ENCODE measurements around the gene NDC80. TPM values are rescaled to one million over a fixed set of nuclear protein-coding genes. Genes with fewer than 3 reads are reported as not detected.

The NDC80 gene
- total RNA-seq, 3 donors from 2014 or later (not counting 1 experiment from before 2014, with no cell fraction given), result 3.4 to 6.5 (median 5.5) TPM

DNA sequence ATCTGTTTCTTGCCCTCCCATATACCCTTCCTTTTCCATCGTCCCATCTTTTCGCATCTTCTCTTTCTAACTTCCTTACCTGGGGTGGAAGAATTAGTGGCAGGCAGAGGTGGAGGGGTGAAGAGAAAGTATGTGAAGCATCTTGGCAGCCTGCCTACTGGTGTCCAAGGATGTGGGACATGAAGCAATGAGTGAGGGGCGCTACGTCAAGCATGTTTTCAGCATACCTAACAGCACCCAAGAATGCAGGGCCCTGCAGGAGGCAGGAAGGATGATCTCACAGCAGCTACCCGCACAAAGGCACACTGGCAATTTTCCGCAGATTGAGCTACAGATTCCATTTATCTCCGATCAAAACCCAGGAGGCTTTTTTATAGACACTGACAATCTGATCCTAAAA lies 42.2 kb upstream of the NDC80 start:
- no peak for DNase-seq
- no peaks in the 10 kb centered on the region for H3K27me3 ChIP-seq (ENCODE audit: control insufficient read depth, insufficient read depth, low read length)
- no peak for ATAC-seq
- H3K4me3 ChIP-seq (ENCODE audit: low read length), result no peak overlapping the region
- intact Hi-C loops (cut with micrococcal nuclease), result no loop called here
- Mint-ChIP-seq H3K9me3 (no peaks in the 10 kb centered on the region), H3K27me3 (ENCODE audit: low read depth in 2 of 2) (no peaks in the 10 kb centered on the region), H3K36me3 (no peaks in the 10 kb centered on the region), H3K4me3 (no peak overlapping the region), H3K4me1 (no peaks in the 10 kb centered on the region), H3K27ac (no peak overlapping the region)
- no peaks in the 10 kb centered on the region for H3K9me3 ChIP-seq (ENCODE audit: control insufficient read depth, insufficient read depth, low read length)
- H3K27ac ChIP-seq (ENCODE audit: low read length), result no peak overlapping the region
- 93% methylated on average over 5 of the region's 7 CpGs for whole genome bisulfite sequencing (ENCODE audit: insufficient coverage)
- H3K4me1 ChIP-seq (ENCODE audit: control insufficient read depth, insufficient read depth, low read length), result no peaks in the 10 kb centered on the region
- TF ChIP-seq, protein P1, sequence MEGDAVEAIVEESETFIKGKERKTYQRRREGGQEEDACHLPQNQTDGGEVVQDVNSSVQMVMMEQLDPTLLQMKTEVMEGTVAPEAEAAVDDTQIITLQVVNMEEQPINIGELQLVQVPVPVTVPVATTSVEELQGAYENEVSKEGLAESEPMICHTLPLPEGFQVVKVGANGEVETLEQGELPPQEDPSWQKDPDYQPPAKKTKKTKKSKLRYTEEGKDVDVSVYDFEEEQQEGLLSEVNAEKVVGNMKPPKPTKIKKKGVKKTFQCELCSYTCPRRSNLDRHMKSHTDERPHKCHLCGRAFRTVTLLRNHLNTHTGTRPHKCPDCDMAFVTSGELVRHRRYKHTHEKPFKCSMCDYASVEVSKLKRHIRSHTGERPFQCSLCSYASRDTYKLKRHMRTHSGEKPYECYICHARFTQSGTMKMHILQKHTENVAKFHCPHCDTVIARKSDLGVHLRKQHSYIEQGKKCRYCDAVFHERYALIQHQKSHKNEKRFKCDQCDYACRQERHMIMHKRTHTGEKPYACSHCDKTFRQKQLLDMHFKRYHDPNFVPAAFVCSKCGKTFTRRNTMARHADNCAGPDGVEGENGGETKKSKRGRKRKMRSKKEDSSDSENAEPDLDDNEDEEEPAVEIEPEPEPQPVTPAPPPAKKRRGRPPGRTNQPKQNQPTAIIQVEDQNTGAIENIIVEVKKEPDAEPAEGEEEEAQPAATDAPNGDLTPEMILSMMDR (IDR thresholded peaks at IDR 0.05), result no peak
- H3K36me3 ChIP-seq (ENCODE audit: control insufficient read depth, insufficient read depth, low read length), result no peaks in the 10 kb centered on the region

DNA sequence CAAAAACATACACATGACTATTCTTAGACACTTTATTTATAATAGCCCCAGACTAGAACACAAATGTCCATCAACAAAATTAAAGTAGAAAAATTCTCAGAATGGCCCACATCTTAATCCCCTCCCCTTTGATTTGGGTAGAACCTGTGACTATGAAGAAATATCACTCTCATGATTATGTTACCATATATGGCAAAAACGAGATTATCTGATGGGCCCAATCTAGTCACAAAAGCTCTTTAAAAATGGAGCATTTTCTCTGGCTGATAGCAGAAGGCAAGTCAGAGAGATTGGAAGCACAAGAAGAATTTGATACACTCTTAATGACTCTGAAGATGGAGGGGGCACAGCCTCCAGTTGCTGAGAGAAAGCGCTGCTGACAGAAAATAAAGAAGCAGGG lies 39.6 kb upstream of the NDC80 start:
- Histone ChIP-seq H3K27me3 (ENCODE audit: control insufficient read depth, insufficient read depth, low read length) (no peaks in the 10 kb centered on the region), H3K9me3 (ENCODE audit: control insufficient read depth, insufficient read depth, low read length) (no peaks in the 10 kb centered on the region), H3K4me1 (ENCODE audit: control insufficient read depth, insufficient read depth, low read length) (no peaks in the 10 kb centered on the region), H3K4me3 (ENCODE audit: low read length) (no peak overlapping the region), H3K36me3 (ENCODE audit: control insufficient read depth, insufficient read depth, low read length) (no peaks in the 10 kb centered on the region), H3K27ac (ENCODE audit: low read length) (no peak overlapping the region)
- Mint-ChIP-seq H3K27ac (no peak overlapping the region), H3K27me3 (ENCODE audit: low read depth in 2 of 2) (no peaks in the 10 kb centered on the region), H3K4me3 (no peak overlapping the region), H3K36me3 (no peaks in the 10 kb centered on the region), H3K4me1 (no peaks in the 10 kb centered on the region), H3K9me3 (no peaks in the 10 kb centered on the region)
- ATAC-seq, result no peak
- TF ChIP-seq, protein P1 (IDR thresholded peaks at IDR 0.05), result no peak
- DNase-seq, result no peak
- 91% methylated on average over 2 of the region's 2 CpGs for WGBS (ENCODE audit: insufficient coverage)
- intact Hi-C loops (cut with micrococcal nuclease), result no loop called here

DNA sequence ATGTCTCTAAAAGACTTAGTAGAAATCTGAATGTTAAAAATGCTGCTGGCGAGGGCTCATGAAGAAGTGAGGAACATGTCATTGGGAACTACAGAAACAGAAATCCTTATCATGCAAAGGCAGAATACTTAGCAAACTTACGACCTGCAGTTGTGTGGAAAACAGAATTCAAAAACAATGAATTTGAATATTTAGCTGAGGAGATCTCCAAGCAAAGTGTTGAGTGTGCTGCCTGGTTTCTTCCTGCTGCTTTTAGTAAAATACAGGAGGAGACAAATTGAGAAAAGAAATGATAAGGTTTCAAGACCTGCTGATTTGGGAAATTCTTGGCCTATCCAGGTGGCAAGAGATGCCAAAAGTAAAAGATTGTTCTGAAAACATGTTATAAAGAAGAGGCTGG lies 38.6 kb upstream of the NDC80 start:
- DNase-seq, result no peak
- WGBS (ENCODE audit: insufficient coverage), result 100% methylated on average over 2 of the region's 2 CpGs
- intact Hi-C loops (cut with micrococcal nuclease), result no loop called here

GRCh38 chr18:2534906-2535305 lies 36.5 kb upstream of the NDC80 start:
- TF ChIP-seq, protein P1 (IDR thresholded peaks at IDR 0.05), result no peak
- WGBS (ENCODE audit: insufficient coverage), result 100% methylated on average over 1 of the region's 1 CpG

More for the DNA sequence above, 38.6 kb upstream of the NDC80 start:
- TF ChIP-seq, protein P1 (IDR thresholded peaks at IDR 0.05), result no peak
- no peaks in the 10 kb centered on the region for H3K9me3 ChIP-seq (ENCODE audit: control insufficient read depth, insufficient read depth, low read length)
- Mint-ChIP-seq H3K4me3 (no peak overlapping the region), H3K9me3 (no peaks in the 10 kb centered on the region), H3K27ac (no peak overlapping the region), H3K4me1 (no peaks in the 10 kb centered on the region), H3K36me3 (no peaks in the 10 kb centered on the region), H3K27me3 (ENCODE audit: low read depth in 2 of 2) (no peaks in the 10 kb centered on the region)
- ATAC-seq, result no peak
- H3K4me3 ChIP-seq (ENCODE audit: low read length), result no peak overlapping the region
- no peak overlapping the region for H3K27ac ChIP-seq (ENCODE audit: low read length)
- no peaks in the 10 kb centered on the region for H3K27me3 ChIP-seq (ENCODE audit: control insufficient read depth, insufficient read depth, low read length)
- H3K4me1 ChIP-seq (ENCODE audit: control insufficient read depth, insufficient read depth, low read length), result no peaks in the 10 kb centered on the region
- peaks cover 2% of the 10 kb centered on the region for H3K36me3 ChIP-seq (ENCODE audit: control insufficient read depth, insufficient read depth, low read length)

More at GRCh38 chr18:2534906-2535305, 36.5 kb upstream of the NDC80 start:
- no peaks in the 10 kb centered on the region for H3K4me1 Mint-ChIP-seq
- Histone ChIP-seq H3K4me3 (ENCODE audit: low read length) (no peak overlapping the region), H3K9me3 (ENCODE audit: control insufficient read depth, insufficient read depth, low read length) (no peaks in the 10 kb centered on the region), H3K27me3 (ENCODE audit: control insufficient read depth, insufficient read depth, low read length) (no peaks in the 10 kb centered on the region), H3K27ac (ENCODE audit: low read length) (no peak overlapping the region), H3K36me3 (ENCODE audit: control insufficient read depth, insufficient read depth, low read length) (peaks cover 9% of the 10 kb centered on the region), H3K4me1 (ENCODE audit: control insufficient read depth, insufficient read depth, low read length) (no peaks in the 10 kb centered on the region)
- no peak overlapping the region for H3K4me3 Mint-ChIP-seq
- ATAC-seq (no peak), DNase-seq (no peak)
- H3K36me3 Mint-ChIP-seq, result no peaks in the 10 kb centered on the region
- intact Hi-C loops (cut with micrococcal nuclease), result no loop called here
- H3K27ac Mint-ChIP-seq, result no peak overlapping the region
- H3K27me3 Mint-ChIP-seq (ENCODE audit: low read depth in 2 of 2), result no peaks in the 10 kb centered on the region
- H3K9me3 Mint-ChIP-seq, result no peaks in the 10 kb centered on the region
